HepG2 (cell line): ENCODE measurements around the gene JPH2. TPM values are rescaled to one million over a fixed set of nuclear protein-coding genes. Genes with fewer than 3 reads are reported as not detected.

Source experiments
- ATF7 ChIP-seq, 2 experiments: fragments of 450-650 bp in 1 of 2; sonication (generic) in 1 of 2; formaldehyde crosslinking in 1 of 2; IDR thresholded peaks; 2 replicates each; pipeline versions ENCODE4 v1.4.0 to v1.6.1; 2016 to 2020; ENCODE audit warnings: antibody characterized with exemption in 1 of 2, mild to moderate bottlenecking in 1 of 2, missing genetic modification reagents in 1 of 2
- CCDC6 ChIP-seq: sonication (generic); formaldehyde crosslinking; IDR thresholded peaks from 2 replicates; pipeline ENCODE4 v1.8.1; 2022; ENCODE audit warnings: mild to moderate bottlenecking, missing genetic modification reagents, moderate library complexity
- EED ChIP-seq: sonication (generic); formaldehyde crosslinking; IDR thresholded peaks from 2 replicates; pipeline ENCODE4 v1.5.0; 2020; ENCODE audit warnings: mild to moderate bottlenecking, missing genetic modification reagents
- EZH2 ChIP-seq: conservative IDR thresholded peaks from 2 replicates; pipeline ENCODE4 v1.6.1; 2012; ENCODE audit warnings: mild to moderate bottlenecking, low read depth, low read length, moderate library complexity
- PCBP1 ChIP-seq: fragments of 200-400 bp; formaldehyde crosslinking; IDR thresholded peaks from 2 replicates; pipeline ENCODE4 v1.6.1; 2017; ENCODE audit warnings: mild to moderate bottlenecking, low read depth, low read length, borderline replicate concordance
- PHF21A ChIP-seq: sonication (generic); formaldehyde crosslinking; IDR thresholded peaks from 2 replicates; pipeline ENCODE4 v1.5.0; 2020; ENCODE audit warnings: mild to moderate bottlenecking, missing genetic modification reagents
- PLRG1 ChIP-seq: fragments of 450-650 bp; conservative IDR thresholded peaks from 2 replicates; pipeline ENCODE4 v1.6.1; 2016
- POLR2AphosphoS2 ChIP-seq: IDR thresholded peaks from 2 replicates; pipeline ENCODE4 v1.6.1; 2011; ENCODE audit warnings: low read depth, low read length, improper control_type of control experiment
- PRPF4 ChIP-seq: fragments of 200-400 bp; formaldehyde crosslinking; IDR thresholded peaks from 2 replicates; pipeline ENCODE4 v1.6.1; 2016; ENCODE audit warnings: low read length, low read depth; ENCODE audit not compliant: poor library complexity, severe bottlenecking
- RBFOX2 ChIP-seq: fragments of 200-400 bp; formaldehyde crosslinking; IDR thresholded peaks from 2 replicates; pipeline ENCODE4 v1.6.1; 2017; ENCODE audit warnings: low read depth, mild to moderate bottlenecking, low read length
- TEAD3 ChIP-seq: optimal IDR thresholded peaks from 2 replicates; pipeline ENCODE3; 2016; ENCODE audit warnings: borderline replicate concordance
- ZBTB42 ChIP-seq: sonication (generic); formaldehyde crosslinking; IDR thresholded peaks from 2 replicates; pipeline ENCODE4 v1.5.0; 2020; ENCODE audit warnings: mild to moderate bottlenecking, missing genetic modification reagents
- ZNF614 ChIP-seq: IDR thresholded peaks from 2 replicates; pipeline ENCODE4 v1.6.1; 2018; ENCODE audit warnings: missing biosample characterization, missing genetic modification reagents, inconsistent platforms, borderline replicate concordance
- ZNF660 ChIP-seq: sonication (generic); formaldehyde crosslinking; IDR thresholded peaks from 2 replicates; pipeline ENCODE4 v1.5.1; 2020; ENCODE audit warnings: mild to moderate bottlenecking, low read depth, missing genetic modification reagents, borderline replicate concordance
- ZNF776 ChIP-seq: sonication (generic); formaldehyde crosslinking; IDR thresholded peaks from 2 replicates; pipeline ENCODE4 v1.4.0; 2020; ENCODE audit warnings: mild to moderate bottlenecking, missing genetic modification reagents
- polyA plus RNA-seq, 8 experiments: library from polyadenylated mRNA; depleted of rRNA in 3 of 8; stranded (reverse) in 7 of 8; unstranded in 1 of 8; fragments of >200 nt; fragmentation: Illumina TruSeq in 4 of 8; extraction: Trizol in 4 of 8; gene quantifications; 2 replicates each; pipeline versions ENCODE4 v1.2.1 to v1.2.3, GENCODE V29; 2011 to 2016; ENCODE audit warnings: low read depth in 4 of 8, missing spikeins in 1 of 8, mixed read lengths in 1 of 8; ENCODE audit not compliant: insufficient read depth in 1 of 8
- total RNA-seq, 5 experiments: library from RNA; depleted of rRNA; stranded (reverse); fragments of >200 nt; fragmentation: Illumina TruSeq; extraction: Trizol; gene quantifications; 2 replicates each; pipeline ENCODE4 v1.2.3, GENCODE V29; 2016; ENCODE audit warnings: low read depth in 1 of 5
- TF ChIP-seq, protein P1 (sequence below): sonication (generic); formaldehyde crosslinking; IDR thresholded peaks from 2 replicates; pipeline ENCODE4 v1.8.0; 2022; ENCODE audit warnings: mild to moderate bottlenecking, missing genetic modification reagents, moderate library complexity
- TF ChIP-seq, protein P2 (sequence below): sonication (generic); formaldehyde crosslinking; IDR thresholded peaks from 2 replicates; pipeline ENCODE4 v1.4.0; 2020; ENCODE audit warnings: mild to moderate bottlenecking, missing genetic modification reagents
- TF ChIP-seq, protein P3 (sequence below): sonication (generic); formaldehyde crosslinking; IDR thresholded peaks from 2 replicates; pipeline ENCODE4 v1.4.0; 2020; ENCODE audit warnings: missing genetic modification reagents

Gene JPH2
- total and polyA plus RNA-seq, 2 of the 13 experiments (the other 11 are each of a cell fraction or from before 2014, with no cell fraction given), result 0.42 TPM; not detected in 1

DNA sequence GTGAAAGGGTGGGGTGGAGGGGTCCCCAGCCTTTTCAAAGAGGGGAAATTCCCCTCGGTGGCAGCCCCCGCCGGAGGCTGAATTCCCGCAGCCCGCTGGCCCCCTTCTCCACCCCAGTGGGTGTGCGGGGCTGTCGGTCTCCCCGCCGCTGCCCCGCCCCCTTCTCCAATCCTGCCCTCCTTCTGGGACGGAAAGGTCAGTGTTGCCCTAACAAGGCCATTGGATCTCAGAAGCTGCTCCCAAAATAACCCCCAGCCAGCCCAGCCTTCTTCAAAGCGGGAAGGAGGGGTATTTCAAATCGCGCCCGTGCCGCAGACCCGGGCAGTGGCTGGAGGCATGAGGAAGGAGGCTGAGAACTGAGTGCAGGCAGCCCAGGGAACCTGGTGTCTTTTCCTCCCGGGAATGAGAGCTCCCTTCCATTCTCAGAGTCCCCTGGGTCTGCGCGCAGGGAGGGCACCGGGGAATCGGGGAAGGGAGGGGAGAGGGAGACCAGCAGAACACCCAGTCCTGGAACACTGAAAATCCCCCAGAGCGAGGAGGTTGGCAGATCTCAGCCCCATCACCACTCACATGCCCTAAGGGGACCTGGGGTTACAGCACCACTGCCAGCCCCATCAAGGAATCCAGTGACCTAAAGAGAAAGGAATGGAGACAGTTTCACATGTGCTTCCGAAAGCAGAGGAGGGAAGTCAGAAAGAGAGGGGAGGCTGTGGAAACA, at the start of gene JPH2 (continued):
- TF ChIP-seq, protein P1, sequence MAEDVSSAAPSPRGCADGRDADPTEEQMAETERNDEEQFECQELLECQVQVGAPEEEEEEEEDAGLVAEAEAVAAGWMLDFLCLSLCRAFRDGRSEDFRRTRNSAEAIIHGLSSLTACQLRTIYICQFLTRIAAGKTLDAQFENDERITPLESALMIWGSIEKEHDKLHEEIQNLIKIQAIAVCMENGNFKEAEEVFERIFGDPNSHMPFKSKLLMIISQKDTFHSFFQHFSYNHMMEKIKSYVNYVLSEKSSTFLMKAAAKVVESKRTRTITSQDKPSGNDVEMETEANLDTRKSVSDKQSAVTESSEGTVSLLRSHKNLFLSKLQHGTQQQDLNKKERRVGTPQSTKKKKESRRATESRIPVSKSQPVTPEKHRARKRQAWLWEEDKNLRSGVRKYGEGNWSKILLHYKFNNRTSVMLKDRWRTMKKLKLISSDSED (CRISPR knock-in tag), result 0 out of 2 replicates have a peak, but pooled peaks have one; percentile 55
- TF ChIP-seq PRPF4 (no peak), EZH2 (peak; percentile 70; the same call in 1 of the 2 replicates), ZBTB42 (CRISPR knock-in tag) (no peak), EED (CRISPR knock-in tag) (no peak), CCDC6 (CRISPR knock-in tag) (no peak), POLR2AphosphoS2 (no peak), RBFOX2 (no peak), TEAD3 (CRISPR knock-in tag) (peak; percentile 17), PHF21A (CRISPR knock-in tag) (no peak), ZNF660 (CRISPR knock-in tag) (no peak), ZNF776 (no peak), ZNF614 (CRISPR knock-in tag) (no peak), PLRG1 (no peak), PCBP1 (0 out of 2 replicates have a peak, but pooled peaks have one; percentile 31), ATF7 (IDR thresholded peaks at IDR 0.05) (no peak), ATF7 (CRISPR knock-in tag; IDR thresholded peaks at IDR 0.05) (no peak)
- TF ChIP-seq, protein P2, sequence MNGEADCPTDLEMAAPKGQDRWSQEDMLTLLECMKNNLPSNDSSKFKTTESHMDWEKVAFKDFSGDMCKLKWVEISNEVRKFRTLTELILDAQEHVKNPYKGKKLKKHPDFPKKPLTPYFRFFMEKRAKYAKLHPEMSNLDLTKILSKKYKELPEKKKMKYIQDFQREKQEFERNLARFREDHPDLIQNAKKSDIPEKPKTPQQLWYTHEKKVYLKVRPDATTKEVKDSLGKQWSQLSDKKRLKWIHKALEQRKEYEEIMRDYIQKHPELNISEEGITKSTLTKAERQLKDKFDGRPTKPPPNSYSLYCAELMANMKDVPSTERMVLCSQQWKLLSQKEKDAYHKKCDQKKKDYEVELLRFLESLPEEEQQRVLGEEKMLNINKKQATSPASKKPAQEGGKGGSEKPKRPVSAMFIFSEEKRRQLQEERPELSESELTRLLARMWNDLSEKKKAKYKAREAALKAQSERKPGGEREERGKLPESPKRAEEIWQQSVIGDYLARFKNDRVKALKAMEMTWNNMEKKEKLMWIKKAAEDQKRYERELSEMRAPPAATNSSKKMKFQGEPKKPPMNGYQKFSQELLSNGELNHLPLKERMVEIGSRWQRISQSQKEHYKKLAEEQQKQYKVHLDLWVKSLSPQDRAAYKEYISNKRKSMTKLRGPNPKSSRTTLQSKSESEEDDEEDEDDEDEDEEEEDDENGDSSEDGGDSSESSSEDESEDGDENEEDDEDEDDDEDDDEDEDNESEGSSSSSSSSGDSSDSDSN (CRISPR knock-in tag), result no peak
- TF ChIP-seq, protein P3, sequence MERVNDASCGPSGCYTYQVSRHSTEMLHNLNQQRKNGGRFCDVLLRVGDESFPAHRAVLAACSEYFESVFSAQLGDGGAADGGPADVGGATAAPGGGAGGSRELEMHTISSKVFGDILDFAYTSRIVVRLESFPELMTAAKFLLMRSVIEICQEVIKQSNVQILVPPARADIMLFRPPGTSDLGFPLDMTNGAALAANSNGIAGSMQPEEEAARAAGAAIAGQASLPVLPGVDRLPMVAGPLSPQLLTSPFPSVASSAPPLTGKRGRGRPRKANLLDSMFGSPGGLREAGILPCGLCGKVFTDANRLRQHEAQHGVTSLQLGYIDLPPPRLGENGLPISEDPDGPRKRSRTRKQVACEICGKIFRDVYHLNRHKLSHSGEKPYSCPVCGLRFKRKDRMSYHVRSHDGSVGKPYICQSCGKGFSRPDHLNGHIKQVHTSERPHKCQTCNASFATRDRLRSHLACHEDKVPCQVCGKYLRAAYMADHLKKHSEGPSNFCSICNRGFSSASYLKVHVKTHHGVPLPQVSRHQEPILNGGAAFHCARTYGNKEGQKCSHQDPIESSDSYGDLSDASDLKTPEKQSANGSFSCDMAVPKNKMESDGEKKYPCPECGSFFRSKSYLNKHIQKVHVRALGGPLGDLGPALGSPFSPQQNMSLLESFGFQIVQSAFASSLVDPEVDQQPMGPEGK (CRISPR knock-in tag), result 0 out of 2 replicates have a peak, but pooled peaks have one; percentile 10
